ENCODE measurements around the gene MYH3.

- TF ChIP-seq CTCF (IDR thresholded peaks at IDR 0.05 in 8 of 11, conservative IDR thresholded peaks at IDR 0.05 in 3 of 11), result peak; percentile 64 to 92 (median 83)
- TF ChIP-seq POLR2A (IDR thresholded peaks at IDR 0.05), result no peak
Observed at GRCh38 chr17:10646392-10646990, 10.6 kb downstream of the MYH3 start.

All from spleen (tissue), 7 donors.